K562 treated with DMSO at 1 percent for 12 hours (cell line): ENCODE data around the gene RARRES2. TPM values are rescaled to one million over a fixed set of nuclear protein-coding genes. Genes with fewer than 3 reads are reported as not detected.

Experiments used
- total RNA-seq: library from RNA; unstranded; fragments of 300-600 nt; gene quantifications from 2 replicates; pipeline ENCODE4 v1.2.3, GENCODE V29; 2022; ENCODE audit not compliant: insufficient read depth

The RARRES2 gene
- total RNA-seq: 0.96 TPM in 1 of 2 replicates, not detected in the other

GRCh38 chr7:150341263-150342120 is at the start of gene RARRES2:
Gene RARRES2, minus strand, starts transcription at chr7:150341629. Its CDS starts 1,020 bp downstream, at chr7:150340609.

GRCh38 chr7:150378853-150379440 is 37.5 kb upstream of the RARRES2 start, which contains the start of gene ZNF775:
Gene ZNF775, plus strand, starts transcription at chr7:150379330. Its CDS starts 9,141 bp downstream, at chr7:150388471.

GRCh38 chr7:150368096-150368883 is 26.9 kb upstream of the RARRES2 start, which contains the start of gene REPIN1:
Gene REPIN1, plus strand, starts transcription at chr7:150368822. Its CDS starts 890 bp downstream, at chr7:150369712.

GRCh38 chr7:150322833-150323681 is 18.4 kb downstream of the RARRES2 start, which contains the start of the genes ACTR3C and LRRC61:
Gene ACTR3C, minus strand, starts transcription at chr7:150323545. Its CDS starts 28,249 bp downstream, at chr7:150295296.
Gene LRRC61, plus strand, starts transcription at chr7:150323355. Its CDS starts 13,507 bp downstream, at chr7:150336862.

Other genes starting within 250 kb of the RARRES2 start
- gene LRRC61, start 18.3 kb downstream of the RARRES2 start, total RNA-seq: 71.2 and 100 TPM in 2 replicates
- 5.1 and 13.9 TPM in 2 replicates for gene ACTR3C, start 18.1 kb downstream of the RARRES2 start, total RNA-seq
- 225 and 307 TPM in 2 replicates for gene REPIN1, start 27.2 kb upstream of the RARRES2 start, total RNA-seq
- 25.0 and 25.5 TPM in 2 replicates for gene ZNF775, start 37.7 kb upstream of the RARRES2 start, total RNA-seq
- gene GIMAP8, start 109.0 kb upstream of the RARRES2 start, total RNA-seq: 0.14 TPM in 1 of 2 replicates, not detected in the other
- gene GIMAP7, start 173.2 kb upstream of the RARRES2 start, total RNA-seq: not detected in 2 replicates
- not detected in 2 replicates for gene GIMAP4, start 225.8 kb upstream of the RARRES2 start, total RNA-seq